HG03280 (cell line): ENCODE measurements around the gene LAMA4.

ENCODE experiments used
- ATAC-seq: cut with Tn5 transposase; IDR thresholded peaks from one replicate; pipeline ENCODE4 v1.9.1; 2021; ENCODE audit warnings: mild to moderate bottlenecking, moderate library complexity; ENCODE audit not compliant: unreplicated experiment

LAMA4 gene

GRCh38 chr6:112274774-112275173, 20.4 kb upstream of the LAMA4 start:
- no peak for ATAC-seq

- no peak for ATAC-seq
Observed at GRCh38 chr6:112272799-112273198, 18.4 kb upstream of the LAMA4 start.

GRCh38 chr6:112270756-112271155, 16.4 kb upstream of the LAMA4 start:
- ATAC-seq, result no peak

GRCh38 chr6:112269979-112270566, 15.7 kb upstream of the LAMA4 start:
- ATAC-seq, result no peak

GRCh38 chr6:112269114-112269513, 14.7 kb upstream of the LAMA4 start:
- ATAC-seq, result no peak

GRCh38 chr6:112268654-112269053, 14.3 kb upstream of the LAMA4 start:
- no peak for ATAC-seq

GRCh38 chr6:112268019-112268418, 13.7 kb upstream of the LAMA4 start:
- ATAC-seq, result no peak

GRCh38 chr6:112266331-112266730, 12.0 kb upstream of the LAMA4 start:
- ATAC-seq, result no peak

- ATAC-seq, result no peak
Observed at GRCh38 chr6:112259337-112259675, 4.9 kb upstream of the LAMA4 start.

GRCh38 chr6:112258642-112259336, 4.4 kb upstream of the LAMA4 start:
- ATAC-seq, result no peak

- ATAC-seq, result no peak
Observed at GRCh38 chr6:112257178-112257855, 3.0 kb upstream of the LAMA4 start.

- ATAC-seq, result no peak
Observed at GRCh38 chr6:112254921-112255320, 554 bp upstream of the LAMA4 start.

GRCh38 chr6:112253498-112253840, 898 bp downstream of the LAMA4 start:
- ATAC-seq, result no peak

- ATAC-seq, result no peak
Observed at GRCh38 chr6:112252571-112253497, 1.5 kb downstream of the LAMA4 start.

- no peak for ATAC-seq
Observed at GRCh38 chr6:112251171-112251875, 3.0 kb downstream of the LAMA4 start.

- no peak for ATAC-seq
Observed at GRCh38 chr6:112249489-112249888, 4.9 kb downstream of the LAMA4 start.

GRCh38 chr6:112247275-112247674, 7.1 kb downstream of the LAMA4 start:
- no peak for ATAC-seq

- no peak for ATAC-seq
Observed at GRCh38 chr6:112245511-112246203, 8.7 kb downstream of the LAMA4 start.

GRCh38 chr6:112243861-112244827, 10.2 kb downstream of the LAMA4 start:
- no peak for ATAC-seq
